Astrocyte (in vitro differentiated cells and primary cell): Measurements from ENCODE around the gene DLD. TPM values are rescaled to one million over a fixed set of nuclear protein-coding genes. Genes with fewer than 3 reads are reported as not detected.

Source experiments
- DNase-seq: peaks from one replicate; pipeline ENCODE4 v3.0.0-alpha.2; 2010; ENCODE audit warnings: low read depth
- FAIRE-seq: peaks from 2 replicates; lab custom pipeline; 2011; peaks lifted over from hg19 to GRCh38; lab: Jason Lieb, UNC
- H2AFZ ChIP-seq: 2 replicates; pipeline ENCODE4 v1.6.0; 2012; ENCODE audit warnings: low read depth, low read length, inconsistent platforms
- H3K27ac ChIP-seq: 2 replicates; pipeline ENCODE4 v1.5.1; 2011; ENCODE audit warnings: low read depth, low read length, inconsistent platforms
- H3K27me3 ChIP-seq: 2 replicates; pipeline ENCODE4 v1.6.0; 2011; ENCODE audit warnings: low read length, inconsistent platforms; ENCODE audit not compliant: insufficient read depth
- H3K36me3 ChIP-seq: 2 replicates; pipeline ENCODE4 v1.5.1; 2011; ENCODE audit warnings: low read length, inconsistent platforms; ENCODE audit not compliant: insufficient read depth
- H3K4me1 ChIP-seq: 2 replicates; pipeline ENCODE4 v1.5.1; 2011; ENCODE audit warnings: low read length, inconsistent platforms; ENCODE audit not compliant: insufficient read depth
- H3K4me2 ChIP-seq: 2 replicates; pipeline ENCODE4 v1.6.0; 2012; ENCODE audit warnings: low read length, inconsistent platforms
- H3K4me3 ChIP-seq: 2 replicates; pipeline ENCODE4 v1.5.1; 2011; ENCODE audit warnings: low read depth, mild to moderate bottlenecking, low read length, inconsistent platforms; ENCODE audit not compliant: insufficient read depth
- H3K79me2 ChIP-seq: 2 replicates; pipeline ENCODE4 v1.6.0; 2012; ENCODE audit warnings: mild to moderate bottlenecking, low read length, inconsistent platforms; ENCODE audit not compliant: insufficient read depth
- H3K9ac ChIP-seq: 2 replicates; pipeline ENCODE4 v1.6.0; 2012; ENCODE audit warnings: mild to moderate bottlenecking, low read length, inconsistent platforms
- H3K9me3 ChIP-seq: 2 replicates; pipeline ENCODE4 v1.5.1; 2012; ENCODE audit warnings: low read depth, mild to moderate bottlenecking, low read length, inconsistent platforms; ENCODE audit not compliant: insufficient read depth
- H4K20me1 ChIP-seq: 2 replicates; pipeline ENCODE4 v1.6.0; 2012; ENCODE audit warnings: low read length, inconsistent platforms; ENCODE audit not compliant: insufficient read depth
- H3K27ac Mint-ChIP-seq: one replicate; pipeline ENCODE4 v1.8.0; 2021; ENCODE audit warnings: mild to moderate bottlenecking, mixed read lengths; ENCODE audit not compliant: unreplicated experiment
- H3K27me3 Mint-ChIP-seq: one replicate; pipeline ENCODE4 v1.8.0; 2021; ENCODE audit warnings: low read depth, mixed read lengths; ENCODE audit not compliant: unreplicated experiment
- H3K36me3 Mint-ChIP-seq: one replicate; pipeline ENCODE4 v1.8.0; 2021; ENCODE audit warnings: low read depth, mixed read lengths; ENCODE audit not compliant: unreplicated experiment
- H3K4me1 Mint-ChIP-seq: one replicate; pipeline ENCODE4 v1.8.0; 2021; ENCODE audit warnings: low read depth, mixed read lengths; ENCODE audit not compliant: unreplicated experiment
- H3K4me3 Mint-ChIP-seq: one replicate; pipeline ENCODE4 v1.8.0; 2021; ENCODE audit warnings: mild to moderate bottlenecking, moderate library complexity, mixed read lengths; ENCODE audit not compliant: unreplicated experiment
- H3K9me3 Mint-ChIP-seq: one replicate; pipeline ENCODE4 v1.8.0; 2021; ENCODE audit warnings: mild to moderate bottlenecking, mixed read lengths; ENCODE audit not compliant: unreplicated experiment
- CTCF ChIP-seq: IDR thresholded peaks from 2 replicates; pipeline ENCODE4 v1.5.1; 2011; ENCODE audit warnings: low read depth, mild to moderate bottlenecking, inconsistent platforms, low read length, moderate library complexity; ENCODE audit not compliant: insufficient read depth
- EZH2 ChIP-seq: IDR thresholded peaks from 2 replicates; pipeline ENCODE4 v1.6.1; 2012; ENCODE audit warnings: mild to moderate bottlenecking, low read length, inconsistent platforms; ENCODE audit not compliant: insufficient read depth
- total RNA-seq: library from RNA; stranded (reverse); gene quantifications from 2 replicates; pipeline ENCODE4 v1.2.1, GENCODE V29; 2021

Gene DLD
- total RNA-seq, 1 donor from 2014 or later, result 73.1 TPM

- Mint-ChIP-seq H3K4me1 (peaks cover 22% of the 10 kb centered on the region), H3K27ac (no peak overlapping the region), H3K27me3 (no peaks in the 10 kb centered on the region), H3K9me3 (no peaks in the 10 kb centered on the region), H3K36me3 (peaks cover 10% of the 10 kb centered on the region), H3K4me3 (no peak overlapping the region)
- DNase-seq (no peak), FAIRE-seq (no peak)
- Histone ChIP-seq H3K9ac (no peak overlapping the region), H3K27ac (no peak overlapping the region), H3K9me3 (no peaks in the 10 kb centered on the region), H3K4me3 (no peak overlapping the region), H3K79me2 (peaks cover 15% of the 10 kb centered on the region), H3K36me3 (peaks cover 27% of the 10 kb centered on the region), H3K4me1 (no peaks in the 10 kb centered on the region), H4K20me1 (peaks cover 3% of the 10 kb centered on the region), H3K4me2 (no peak overlapping the region), H2AFZ (no peak overlapping the region), H3K27me3 (no peaks in the 10 kb centered on the region)
- no peak for TF ChIP-seq EZH2
- TF ChIP-seq CTCF, result no peak
These were observed 24.6 kb downstream of the DLD start for GRCh38 chr7:107915541-107915940.

- Histone ChIP-seq H3K9ac (no peak overlapping the region), H3K9me3 (no peaks in the 10 kb centered on the region), H3K79me2 (peaks cover 6% of the 10 kb centered on the region), H2AFZ (no peak overlapping the region), H3K36me3 (peaks cover 38% of the 10 kb centered on the region), H3K27ac (no peak overlapping the region), H3K4me2 (no peak overlapping the region), H3K4me1 (no peaks in the 10 kb centered on the region), H3K27me3 (no peaks in the 10 kb centered on the region), H4K20me1 (peaks cover 3% of the 10 kb centered on the region), H3K4me3 (no peak overlapping the region)
- Mint-ChIP-seq H3K9me3 (no peaks in the 10 kb centered on the region), H3K36me3 (peaks cover 13% of the 10 kb centered on the region), H3K4me1 (peaks cover 28% of the 10 kb centered on the region), H3K4me3 (no peak overlapping the region), H3K27ac (no peak overlapping the region), H3K27me3 (no peaks in the 10 kb centered on the region)
- FAIRE-seq, result no peak
- no peak for DNase-seq
- TF ChIP-seq EZH2 (no peak), CTCF (no peak)
These were observed 27.0 kb downstream of the DLD start for GRCh38 chr7:107917763-107918651.

GRCh38 chr7:107918948-107919347 lies 28.0 kb downstream of the DLD start:
- no peaks in the 10 kb centered on the region for H3K9me3 ChIP-seq
- Mint-ChIP-seq H3K36me3 (peaks cover 11% of the 10 kb centered on the region), H3K27me3 (no peaks in the 10 kb centered on the region), H3K27ac (no peak overlapping the region), H3K9me3 (no peaks in the 10 kb centered on the region), H3K4me1 (peaks cover 22% of the 10 kb centered on the region), H3K4me3 (no peak overlapping the region)
- peaks cover 47% of the 10 kb centered on the region for H3K36me3 ChIP-seq
- no peak for TF ChIP-seq EZH2
- TF ChIP-seq CTCF, result no peak
- H2AFZ ChIP-seq, result no peak overlapping the region
- no peak for DNase-seq
- no peak overlapping the region for H3K4me2 ChIP-seq
- H3K27ac ChIP-seq, result no peak overlapping the region
- peaks cover 5% of the 10 kb centered on the region for H3K79me2 ChIP-seq
- H3K9ac ChIP-seq, result no peak overlapping the region
- no peaks in the 10 kb centered on the region for H3K27me3 ChIP-seq
- H3K4me1 ChIP-seq, result no peaks in the 10 kb centered on the region
- FAIRE-seq, result no peak
- H3K4me3 ChIP-seq, result no peak overlapping the region
- peaks cover 9% of the 10 kb centered on the region for H4K20me1 ChIP-seq
